B cell (primary cell): ENCODE results near the gene KDM6B.

ENCODE experiments used
- EZH2 ChIP-seq: IDR thresholded peaks from 2 replicates; pipeline ENCODE4 v1.6.1; 2012; ENCODE audit warnings: borderline replicate concordance, low read depth, mild to moderate bottlenecking, moderate library complexity, low read length; ENCODE audit not compliant: insufficient read depth, poor library complexity, severe bottlenecking
- TF ChIP-seq, protein P1 (sequence below): fragments of 200-600 bp; IDR thresholded peaks from one replicate; pipeline ENCODE4 v1.8.0; 2022; ENCODE audit warnings: antibody characterized with exemption, mild to moderate bottlenecking

DNA sequence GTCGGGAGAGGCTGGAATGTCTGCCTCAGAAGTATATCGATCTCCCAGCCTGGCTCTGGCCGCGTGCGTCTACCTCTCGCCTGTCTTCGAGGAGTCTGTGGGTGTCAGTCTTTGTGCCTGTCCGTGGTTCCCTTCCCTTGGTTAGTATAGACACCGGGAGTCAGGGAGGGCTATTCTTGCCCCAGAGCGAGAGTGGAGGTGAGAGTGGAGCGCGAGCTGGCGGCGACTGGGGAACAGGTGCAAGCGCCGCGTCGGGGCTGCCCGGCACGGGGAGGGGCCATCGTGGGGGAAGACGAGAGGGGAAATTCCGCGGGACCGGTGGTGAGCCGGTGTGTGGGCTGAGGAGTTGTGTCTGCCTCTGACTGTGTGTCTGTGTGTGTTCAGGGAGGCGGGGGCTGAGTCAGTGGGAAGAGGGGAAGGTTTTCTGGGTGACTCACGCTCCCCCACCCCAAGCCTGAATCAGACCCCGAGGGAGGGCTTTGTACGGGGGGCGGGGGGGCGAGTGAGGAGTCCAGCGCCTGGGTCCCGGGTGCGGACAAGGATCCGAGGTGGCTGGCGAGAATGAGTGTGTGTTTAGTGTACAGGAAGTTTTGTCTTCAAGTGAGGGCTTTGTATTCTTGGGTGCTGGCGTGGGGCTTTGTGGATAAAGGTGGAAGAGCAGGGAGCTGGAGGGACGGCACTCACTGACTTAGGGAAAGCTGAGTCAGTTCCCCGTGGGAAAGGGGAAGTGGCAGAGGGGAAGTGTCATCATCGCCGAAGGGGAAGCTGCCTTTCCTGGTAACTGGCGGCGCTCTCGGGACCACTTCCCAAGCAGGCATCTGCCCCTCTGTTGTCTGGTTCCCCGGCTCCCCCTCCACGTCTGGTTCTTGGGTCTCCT, 8.6 kb downstream of the KDM6B start:
- TF ChIP-seq, protein P1, sequence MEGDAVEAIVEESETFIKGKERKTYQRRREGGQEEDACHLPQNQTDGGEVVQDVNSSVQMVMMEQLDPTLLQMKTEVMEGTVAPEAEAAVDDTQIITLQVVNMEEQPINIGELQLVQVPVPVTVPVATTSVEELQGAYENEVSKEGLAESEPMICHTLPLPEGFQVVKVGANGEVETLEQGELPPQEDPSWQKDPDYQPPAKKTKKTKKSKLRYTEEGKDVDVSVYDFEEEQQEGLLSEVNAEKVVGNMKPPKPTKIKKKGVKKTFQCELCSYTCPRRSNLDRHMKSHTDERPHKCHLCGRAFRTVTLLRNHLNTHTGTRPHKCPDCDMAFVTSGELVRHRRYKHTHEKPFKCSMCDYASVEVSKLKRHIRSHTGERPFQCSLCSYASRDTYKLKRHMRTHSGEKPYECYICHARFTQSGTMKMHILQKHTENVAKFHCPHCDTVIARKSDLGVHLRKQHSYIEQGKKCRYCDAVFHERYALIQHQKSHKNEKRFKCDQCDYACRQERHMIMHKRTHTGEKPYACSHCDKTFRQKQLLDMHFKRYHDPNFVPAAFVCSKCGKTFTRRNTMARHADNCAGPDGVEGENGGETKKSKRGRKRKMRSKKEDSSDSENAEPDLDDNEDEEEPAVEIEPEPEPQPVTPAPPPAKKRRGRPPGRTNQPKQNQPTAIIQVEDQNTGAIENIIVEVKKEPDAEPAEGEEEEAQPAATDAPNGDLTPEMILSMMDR, result no peak
- no peak for TF ChIP-seq EZH2
